ENCODE measurements around the gene PARD6A. TPM values are rescaled to one million over a fixed set of nuclear protein-coding genes. Genes with fewer than 3 reads are reported as not detected.

Gene PARD6A
- total and polyA plus RNA-seq, 2 donors (not counting 3 experiments of a cell fraction or from before 2014, with no cell fraction given): 1.3 to 2.9 TPM

GRCh38 chr16:67651847-67652246, 8.9 kb upstream of the PARD6A start:
- Histone ChIP-seq H3K9ac (replicated peaks; ENCODE audit: extremely low read depth, insufficient read depth, low read length) (no peak overlapping the region), H3K4me2 (ENCODE audit: insufficient read depth, low read length) (no peak overlapping the region), H3K9me3 (replicated peaks; ENCODE audit: control insufficient read depth, insufficient read depth, low read length) (no peaks in the 10 kb centered on the region), H3K27me3 (ENCODE audit: control insufficient read depth in 2 of 2, insufficient read depth in 2 of 2, low read length in 2 of 2) (peaks cover 42 to 47% of the 10 kb centered on the region in 2 experiments), H3K9me1 (replicated peaks; ENCODE audit: control insufficient read depth, extremely low read depth, insufficient read depth, low read length) (no peaks in the 10 kb centered on the region), H3K4me1 (ENCODE audit: control insufficient read depth, extremely low read depth, insufficient read depth, low read length) (peaks cover 5% of the 10 kb centered on the region), H3K79me2 (ENCODE audit: control insufficient read depth, insufficient read depth, low read length) (no peaks in the 10 kb centered on the region), H4K20me1 (replicated peaks; ENCODE audit: control insufficient read depth, extremely low read depth, insufficient read depth, low read length) (no peaks in the 10 kb centered on the region), H3K4me3 (replicated peaks in 1 of 3; ENCODE audit: insufficient read depth in 1 of 3, low read depth in 1 of 3, low read length in 3 of 3) (no peak overlapping the region), H2AFZ (ENCODE audit: low read depth, low read length) (no peak overlapping the region), H3K27ac (ENCODE audit: insufficient read depth, low read depth, low read length) (no peak overlapping the region), H3K36me3 (ENCODE audit: control insufficient read depth in 2 of 2, extremely low read depth in 1 of 2, insufficient read depth in 2 of 2, low read length in 2 of 2) (no peaks in the 10 kb centered on the region)
- dilution Hi-C loops (cut with MboI; ENCODE audit: extremely low pct_ligation_motif_present, low sequenced_read_pairs) (no loop called here), intact Hi-C loops (cut with micrococcal nuclease) (no loop called here)
- POLR2A ChIA-PET: no interaction called here
- CTCF ChIA-PET: interaction anchor here (1.8 to 2.3 kb wide), 3 partner anchors 8 to 131 kb away, joined by 5 to 11 read pairs (median 8); partner anchors contain the start of gene ACD
- no TSS peak for BruUV-seq (replicated peaks)
- FAIRE-seq (no peak), DNase-seq (ENCODE audit: low read depth, low spot score) (no peak)
- TF ChIP-seq FOS (IDR thresholded peaks at IDR 0.05; ENCODE audit: borderline replicate concordance, insufficient read depth, low read length) (no peak), CTCF (IDR thresholded peaks at IDR 0.05; ENCODE audit: extremely low read depth in 1 of 2, insufficient read depth in 1 of 2, low read depth in 1 of 2, low read length in 2 of 2) (no peak), POLR2AphosphoS5 (IDR thresholded peaks at IDR 0.05; ENCODE audit: insufficient read depth, low read depth, low read length) (no peak)

- H3K9me3 ChIP-seq (replicated peaks; ENCODE audit: control insufficient read depth, insufficient read depth, low read length): no peaks in the 10 kb centered on the region
- TF ChIP-seq EZH2 (IDR thresholded peaks at IDR 0.05; ENCODE audit: borderline replicate concordance, low read depth, low read length, severe bottlenecking): no peak
- no peak for TF ChIP-seq POLR2A (IDR thresholded peaks at IDR 0.05; ENCODE audit: low read depth, low read length)
- TF ChIP-seq MYC (IDR thresholded peaks at IDR 0.05; ENCODE audit: low read depth, low read length): no peak
- TF ChIP-seq JUN (IDR thresholded peaks at IDR 0.05; ENCODE audit: borderline replicate concordance, insufficient read depth, insufficient read length, low read depth): no peak
- no peak for TF ChIP-seq CTCF (IDR thresholded peaks at IDR 0.05; ENCODE audit: extremely low read depth in 1 of 2, insufficient read depth in 1 of 2, low read depth in 1 of 2, low read length in 2 of 2)
- TF ChIP-seq MAX (IDR thresholded peaks at IDR 0.05; ENCODE audit: insufficient read depth, insufficient read length): no peak
- no peak for TF ChIP-seq GATA2 (IDR thresholded peaks at IDR 0.05; ENCODE audit: insufficient read depth, insufficient read length, low read depth, low read length)
- no peak for TF ChIP-seq FOS (IDR thresholded peaks at IDR 0.05; ENCODE audit: borderline replicate concordance, insufficient read depth, low read length)
- no peak for TF ChIP-seq POLR2AphosphoS5 (IDR thresholded peaks at IDR 0.05; ENCODE audit: insufficient read depth, low read depth, low read length)
- dilution Hi-C loops (cut with MboI; ENCODE audit: extremely low pct_ligation_motif_present, low sequenced_read_pairs) (no loop called here), intact Hi-C loops (cut with micrococcal nuclease) (no loop called here)
- BruUV-seq (replicated peaks): no TSS peak
- H3K9ac ChIP-seq (replicated peaks; ENCODE audit: extremely low read depth, insufficient read depth, low read length): no peak overlapping the region
- H3K36me3 ChIP-seq (ENCODE audit: control insufficient read depth in 2 of 2, extremely low read depth in 1 of 2, insufficient read depth in 2 of 2, low read length in 2 of 2): no peaks in the 10 kb centered on the region
- FAIRE-seq (no peak), DNase-seq (ENCODE audit: low read depth, low spot score) (no peak)
- peak overlapping the region in 2 of 3 experiments; percentile 24 to 31 for H3K4me3 ChIP-seq (replicated peaks in 1 of 3; ENCODE audit: insufficient read depth in 1 of 3, low read depth in 1 of 3, low read length in 3 of 3)
- no peaks in the 10 kb centered on the region for H3K79me2 ChIP-seq (ENCODE audit: control insufficient read depth, insufficient read depth, low read length)
- ChIA-PET CTCF (interaction anchor here (2.3 kb wide), 1 partner anchor 132 kb away, joined by 11 read pairs; no protein-coding TSS in a partner anchor), POLR2A (no interaction called here)
- H3K4me1 ChIP-seq (ENCODE audit: control insufficient read depth, extremely low read depth, insufficient read depth, low read length): peaks cover 5% of the 10 kb centered on the region
- no peak overlapping the region for H3K27ac ChIP-seq (ENCODE audit: insufficient read depth, low read depth, low read length)
- no peaks in the 10 kb centered on the region for H4K20me1 ChIP-seq (replicated peaks; ENCODE audit: control insufficient read depth, extremely low read depth, insufficient read depth, low read length)
- H2AFZ ChIP-seq (ENCODE audit: low read depth, low read length): no peak overlapping the region
- H3K4me2 ChIP-seq (ENCODE audit: insufficient read depth, low read length): no peak overlapping the region
- peaks cover 41 to 47% of the 10 kb centered on the region in 2 experiments for H3K27me3 ChIP-seq (ENCODE audit: control insufficient read depth in 2 of 2, insufficient read depth in 2 of 2, low read length in 2 of 2)
- no peaks in the 10 kb centered on the region for H3K9me1 ChIP-seq (replicated peaks; ENCODE audit: control insufficient read depth, extremely low read depth, insufficient read depth, low read length)
Observed at GRCh38 chr16:67652578-67653127, 8.1 kb upstream of the PARD6A start.
